Gastroesophageal sphincter (tissue), 3 donors: ENCODE data around the gene ATRAID.

Experiments used
- POLR2A ChIP-seq, 2 donors: fragments of 450-650 bp; IDR thresholded peaks; one replicate each; pipeline ENCODE4 v1.6.1; 2017; ENCODE audit warnings: antibody characterized with exemption in 2 of 2, mild to moderate bottlenecking in 2 of 2, moderate library complexity in 1 of 2
- TF ChIP-seq, protein P1 (sequence below), 4 experiments: fragments of 200-600 bp in 2 of 4; fragments of 450-650 bp in 2 of 4; sonication (generic) in 1 of 4; IDR thresholded peaks; one replicate each; pipeline ENCODE4 v1.5.1; 2017 to 2019; ENCODE audit warnings: antibody characterized with exemption in 4 of 4, mild to moderate bottlenecking in 2 of 4, moderate library complexity in 2 of 4

DNA sequence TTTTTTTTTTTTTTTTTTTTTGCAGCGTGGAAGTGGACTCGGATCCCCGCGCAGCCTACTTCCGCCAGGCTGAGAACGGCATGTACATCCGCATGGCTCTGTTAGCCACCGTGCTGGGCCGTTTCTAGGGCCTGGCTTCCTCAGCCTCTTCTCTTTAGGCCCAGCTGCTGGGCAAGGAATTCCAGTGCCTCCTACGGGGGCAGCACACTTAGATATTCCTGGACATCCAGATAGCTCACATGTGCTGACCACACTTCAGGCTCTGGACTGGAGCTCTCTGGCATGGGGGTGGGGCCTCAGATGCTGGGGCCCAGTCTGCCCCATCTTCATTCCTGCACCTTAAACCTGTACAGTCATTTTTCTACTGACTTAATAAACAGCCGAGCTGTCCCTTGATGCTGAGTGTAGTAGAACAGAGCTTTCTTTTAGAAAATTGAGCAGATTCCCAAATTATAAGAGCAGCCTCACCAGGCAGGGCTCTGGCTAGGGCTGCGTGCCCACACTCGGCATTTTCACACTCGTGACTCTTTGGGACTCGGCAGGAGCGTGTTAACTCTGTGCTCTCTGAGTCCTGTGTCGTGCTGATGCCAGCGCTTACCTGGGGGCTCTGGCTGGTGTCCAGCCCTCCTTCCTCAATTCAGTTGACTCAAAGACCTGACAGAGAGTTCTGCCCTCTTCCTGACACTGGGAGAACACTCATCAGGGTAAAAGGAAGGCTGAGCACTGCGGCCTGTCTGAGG, 31.7 kb downstream of the ATRAID start:
- TF ChIP-seq, protein P1, sequence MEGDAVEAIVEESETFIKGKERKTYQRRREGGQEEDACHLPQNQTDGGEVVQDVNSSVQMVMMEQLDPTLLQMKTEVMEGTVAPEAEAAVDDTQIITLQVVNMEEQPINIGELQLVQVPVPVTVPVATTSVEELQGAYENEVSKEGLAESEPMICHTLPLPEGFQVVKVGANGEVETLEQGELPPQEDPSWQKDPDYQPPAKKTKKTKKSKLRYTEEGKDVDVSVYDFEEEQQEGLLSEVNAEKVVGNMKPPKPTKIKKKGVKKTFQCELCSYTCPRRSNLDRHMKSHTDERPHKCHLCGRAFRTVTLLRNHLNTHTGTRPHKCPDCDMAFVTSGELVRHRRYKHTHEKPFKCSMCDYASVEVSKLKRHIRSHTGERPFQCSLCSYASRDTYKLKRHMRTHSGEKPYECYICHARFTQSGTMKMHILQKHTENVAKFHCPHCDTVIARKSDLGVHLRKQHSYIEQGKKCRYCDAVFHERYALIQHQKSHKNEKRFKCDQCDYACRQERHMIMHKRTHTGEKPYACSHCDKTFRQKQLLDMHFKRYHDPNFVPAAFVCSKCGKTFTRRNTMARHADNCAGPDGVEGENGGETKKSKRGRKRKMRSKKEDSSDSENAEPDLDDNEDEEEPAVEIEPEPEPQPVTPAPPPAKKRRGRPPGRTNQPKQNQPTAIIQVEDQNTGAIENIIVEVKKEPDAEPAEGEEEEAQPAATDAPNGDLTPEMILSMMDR (IDR thresholded peaks at IDR 0.05) = no peak
- no peak for TF ChIP-seq POLR2A (IDR thresholded peaks at IDR 0.05)
